ENCODE measurements around the gene AFAP1. TPM values are rescaled to one million over a fixed set of nuclear protein-coding genes. Genes with fewer than 3 reads are reported as not detected.
"Not testable (repeated sequence)": the region's sequence is repeated elsewhere in the genome, so short reads cannot be mapped to it uniquely, and the experiment has no call there.

AFAP1 gene
- total RNA-seq, 4 donors from 2014 or later = 25.1 to 56.9 (median 26.4) TPM

DNA sequence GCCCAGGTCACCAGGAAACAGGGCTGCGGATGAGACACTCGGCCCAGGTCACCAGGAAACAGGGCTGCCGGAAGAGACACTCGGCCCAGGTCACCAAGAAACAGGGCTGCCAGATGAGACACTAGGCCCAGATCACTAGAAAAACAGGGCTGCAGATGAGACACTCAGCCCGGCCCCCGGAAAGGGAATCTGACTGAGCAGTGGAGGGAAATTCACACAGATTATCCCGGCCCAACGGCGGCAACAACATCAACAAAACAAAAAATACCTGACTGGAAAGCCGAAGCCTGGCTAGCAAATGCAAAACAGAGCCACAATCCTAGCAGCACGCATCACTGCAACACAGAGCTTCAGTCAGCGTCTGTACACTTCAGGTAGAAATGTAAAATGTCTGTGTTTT, 20.7 kb downstream of the AFAP1 start:
- 80 to 100% methylated on average over 3 to 12 of the region's 12 CpGs for WGBS, 2 donors (ENCODE audit: low coverage in 1 of 2)
- H3K4me1 ChIP-seq = peaks cover 0 to 21% (median 7%) of the 10 kb centered on the region in 4 donors
- H3K9me3 ChIP-seq = no peaks in the 10 kb centered on the region
- H3K4me3 ChIP-seq = no peak overlapping the region
- intact Hi-C loops (cut with DNase I; ENCODE audit: low total_unique reads) (no loop called here), in situ Hi-C loops (cut with MboI; ENCODE audit: low pct_ligation_motif_present in 1 of 4, low pct_unique_long_range_greater_than_20kb in 1 of 4, low sequenced_read_pairs in 3 of 4) (no loop called here)
- TF ChIP-seq, protein P1, sequence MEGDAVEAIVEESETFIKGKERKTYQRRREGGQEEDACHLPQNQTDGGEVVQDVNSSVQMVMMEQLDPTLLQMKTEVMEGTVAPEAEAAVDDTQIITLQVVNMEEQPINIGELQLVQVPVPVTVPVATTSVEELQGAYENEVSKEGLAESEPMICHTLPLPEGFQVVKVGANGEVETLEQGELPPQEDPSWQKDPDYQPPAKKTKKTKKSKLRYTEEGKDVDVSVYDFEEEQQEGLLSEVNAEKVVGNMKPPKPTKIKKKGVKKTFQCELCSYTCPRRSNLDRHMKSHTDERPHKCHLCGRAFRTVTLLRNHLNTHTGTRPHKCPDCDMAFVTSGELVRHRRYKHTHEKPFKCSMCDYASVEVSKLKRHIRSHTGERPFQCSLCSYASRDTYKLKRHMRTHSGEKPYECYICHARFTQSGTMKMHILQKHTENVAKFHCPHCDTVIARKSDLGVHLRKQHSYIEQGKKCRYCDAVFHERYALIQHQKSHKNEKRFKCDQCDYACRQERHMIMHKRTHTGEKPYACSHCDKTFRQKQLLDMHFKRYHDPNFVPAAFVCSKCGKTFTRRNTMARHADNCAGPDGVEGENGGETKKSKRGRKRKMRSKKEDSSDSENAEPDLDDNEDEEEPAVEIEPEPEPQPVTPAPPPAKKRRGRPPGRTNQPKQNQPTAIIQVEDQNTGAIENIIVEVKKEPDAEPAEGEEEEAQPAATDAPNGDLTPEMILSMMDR (IDR thresholded peaks at IDR 0.05) = no peak
- TF ChIP-seq EP300 (IDR thresholded peaks at IDR 0.05; ENCODE audit: low read depth) (no peak), POLR2AphosphoS5 (IDR thresholded peaks at IDR 0.05) (no peak), POLR2A (IDR thresholded peaks at IDR 0.05) (no peak)
- H3K27me3 ChIP-seq = no peaks in the 10 kb centered on the region
- DNase-seq = no peak
- no peaks in the 10 kb centered on the region for H3K36me3 ChIP-seq
- H3K27ac ChIP-seq = peak overlapping the region in 2 of 4 donors; percentile 6 to 20

DNA sequence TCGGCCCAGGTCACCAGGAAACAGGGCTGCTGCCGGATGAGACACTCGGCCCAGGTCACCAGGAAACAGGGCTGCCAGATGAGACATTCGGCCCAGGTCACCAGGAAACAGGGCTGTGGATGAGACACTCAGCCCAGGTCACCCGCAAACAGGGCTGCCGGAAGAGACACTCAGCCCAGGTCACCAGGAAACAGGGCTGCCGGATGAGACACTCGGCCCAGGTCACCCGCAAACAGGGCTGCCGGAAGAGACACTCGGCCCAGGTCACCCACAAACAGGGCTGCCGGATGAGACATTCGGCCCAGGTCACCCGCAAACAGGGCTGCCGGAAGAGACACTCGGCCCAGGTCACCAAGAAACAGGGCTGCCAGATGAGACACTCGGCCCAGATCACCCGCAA, 21.5 kb downstream of the AFAP1 start:
- H3K4me1 ChIP-seq = peaks cover 0 to 21% (median 6%) of the 10 kb centered on the region in 4 donors
- intact Hi-C loops (cut with DNase I; ENCODE audit: low total_unique reads); H3K9me3 ChIP-seq; H3K36me3 ChIP-seq; DNase-seq; H3K27ac ChIP-seq; H3K27me3 ChIP-seq; H3K4me3 ChIP-seq; in situ Hi-C loops (cut with MboI; ENCODE audit: low pct_ligation_motif_present in 1 of 4, low pct_unique_long_range_greater_than_20kb in 1 of 4, low sequenced_read_pairs in 3 of 4): not testable (repeated sequence)
- 73% methylated on average over 18 of the region's 18 CpGs; no CpG with 5 or more reads in 1 of the 2 donors for WGBS, 2 donors (ENCODE audit: low coverage in 1 of 2)

DNA sequence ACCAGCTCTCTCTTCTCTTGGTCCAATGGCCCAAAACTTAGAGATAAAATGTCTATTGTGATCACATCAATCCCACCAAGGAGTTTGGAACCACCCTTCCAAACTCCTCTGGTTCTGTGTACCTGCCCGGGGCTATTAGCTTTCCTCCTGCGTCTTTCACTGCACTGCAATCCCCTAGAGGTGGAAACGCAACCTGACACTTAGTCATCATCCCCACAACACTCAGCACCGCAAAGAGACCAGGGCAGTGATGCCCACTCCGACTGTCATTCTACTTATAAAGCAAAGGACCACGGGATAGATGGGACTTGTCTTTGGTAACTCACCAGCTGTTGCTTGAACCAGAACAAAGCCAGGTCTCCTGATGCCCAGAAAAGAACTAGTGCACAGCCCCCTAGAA, 22.0 kb downstream of the AFAP1 start:
- Histone ChIP-seq H3K4me3 (no peak overlapping the region), H3K4me1 (peaks cover 0 to 21% (median 6%) of the 10 kb centered on the region in 4 donors), H3K36me3 (no peaks in the 10 kb centered on the region), H3K27me3 (no peaks in the 10 kb centered on the region), H3K9me3 (no peaks in the 10 kb centered on the region), H3K27ac (no peak overlapping the region)
- intact Hi-C loops (cut with DNase I; ENCODE audit: low total_unique reads) = no loop called here
- no peak for DNase-seq
- in situ Hi-C loops (cut with MboI; ENCODE audit: low pct_ligation_motif_present in 1 of 4, low pct_unique_long_range_greater_than_20kb in 1 of 4, low sequenced_read_pairs in 3 of 4) = no loop called here
- WGBS, 2 donors (ENCODE audit: low coverage in 1 of 2) = 85% methylated on average over 6 of the region's 6 CpGs; no CpG with 5 or more reads in 1 of the 2 donors
- TF ChIP-seq POLR2AphosphoS5 (IDR thresholded peaks at IDR 0.05) (no peak), EP300 (IDR thresholded peaks at IDR 0.05; ENCODE audit: low read depth) (no peak), POLR2A (IDR thresholded peaks at IDR 0.05) (no peak)
- TF ChIP-seq, protein P1 (IDR thresholded peaks at IDR 0.05) = no peak

DNA sequence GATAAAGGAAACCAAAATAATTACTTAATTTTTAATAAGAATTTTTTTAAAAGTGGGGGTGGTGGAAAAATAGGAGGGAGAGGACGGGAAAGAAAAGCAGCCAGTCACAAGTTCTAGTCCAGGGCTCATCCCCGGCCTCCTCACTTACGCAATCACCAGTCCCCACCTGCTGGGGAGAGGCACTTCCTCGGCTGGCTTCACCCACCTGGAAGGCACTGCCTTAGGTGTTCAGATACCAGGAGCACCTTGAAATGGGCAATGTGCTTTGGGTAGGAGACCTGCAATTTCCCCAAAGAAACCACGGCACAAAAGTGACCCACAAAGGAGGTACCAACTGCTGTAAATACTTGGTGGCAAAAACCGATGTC, 23.8 kb downstream of the AFAP1 start:
- H3K27ac ChIP-seq = no peak overlapping the region
- in situ Hi-C loops (cut with MboI; ENCODE audit: low pct_ligation_motif_present in 1 of 4, low pct_unique_long_range_greater_than_20kb in 1 of 4, low sequenced_read_pairs in 3 of 4) = no loop called here
- WGBS, 2 donors (ENCODE audit: low coverage in 1 of 2) = 23 to 65% methylated on average over 3 to 6 of the region's 6 CpGs
- H3K4me3 ChIP-seq = no peak overlapping the region
- no peak for DNase-seq
- peaks cover 5 to 34% (median 7%) of the 10 kb centered on the region in 4 donors for H3K4me1 ChIP-seq
- TF ChIP-seq, protein P1 (IDR thresholded peaks at IDR 0.05) = no peak
- TF ChIP-seq EP300 (IDR thresholded peaks at IDR 0.05; ENCODE audit: low read depth) (no peak), POLR2A (IDR thresholded peaks at IDR 0.05) (no peak), POLR2AphosphoS5 (IDR thresholded peaks at IDR 0.05) (no peak)
- H3K27me3 ChIP-seq = no peaks in the 10 kb centered on the region
- no peaks in the 10 kb centered on the region for H3K9me3 ChIP-seq
- intact Hi-C loops (cut with DNase I; ENCODE audit: low total_unique reads) = no loop called here
- no peaks in the 10 kb centered on the region for H3K36me3 ChIP-seq

DNA sequence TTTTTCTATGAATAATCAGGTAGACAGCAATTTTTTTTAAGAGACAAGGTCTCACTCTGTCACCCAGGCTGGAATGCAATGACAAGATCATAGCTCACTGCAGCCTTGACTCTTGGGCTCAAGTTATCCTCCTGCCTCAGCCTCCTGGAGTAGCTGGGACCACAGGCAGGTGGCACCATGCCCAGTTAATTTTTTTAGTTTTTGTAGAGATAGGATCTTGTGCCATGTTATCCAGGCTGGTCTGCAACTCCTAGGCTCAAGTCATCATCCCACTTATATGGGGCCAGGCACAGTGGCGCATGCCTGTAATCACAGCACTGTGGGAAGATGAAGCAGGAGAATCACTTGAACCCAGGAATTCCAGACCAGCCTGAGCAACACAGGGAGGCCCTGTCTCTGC, 26.8 kb downstream of the AFAP1 start:
- H3K9me3 ChIP-seq = no peaks in the 10 kb centered on the region
- peaks cover 5 to 57% (median 14%) of the 10 kb centered on the region in 4 donors for H3K4me1 ChIP-seq
- no peak overlapping the region for H3K4me3 ChIP-seq
- DNase-seq = no peak
- in situ Hi-C loops (cut with MboI; ENCODE audit: low pct_ligation_motif_present in 1 of 4, low pct_unique_long_range_greater_than_20kb in 1 of 4, low sequenced_read_pairs in 3 of 4) = no loop called here
- no peaks in the 10 kb centered on the region for H3K27me3 ChIP-seq
- TF ChIP-seq EP300 (IDR thresholded peaks at IDR 0.05; ENCODE audit: low read depth) = no peak
- TF ChIP-seq POLR2AphosphoS5 (IDR thresholded peaks at IDR 0.05) = no peak
- no peak for TF ChIP-seq POLR2A (IDR thresholded peaks at IDR 0.05)
- TF ChIP-seq, protein P1 (IDR thresholded peaks at IDR 0.05) = no peak
- H3K36me3 ChIP-seq = no peaks in the 10 kb centered on the region
- 56% methylated on average over 1 of the region's 1 CpG; no CpG with 5 or more reads in 1 of the 2 donors for WGBS, 2 donors (ENCODE audit: low coverage in 1 of 2)
- H3K27ac ChIP-seq = peak overlapping the region in 2 of 4 donors; percentile 77 to 88
- intact Hi-C loops (cut with DNase I; ENCODE audit: low total_unique reads) = no loop called here

All from transverse colon (tissue), 4 donors.